Caco-2 (cell line): Measurements from ENCODE around the gene DLG1. TPM values are rescaled to one million over a fixed set of nuclear protein-coding genes. Genes with fewer than 3 reads are reported as not detected.

ENCODE experiments used
- BruUV-seq: library from RNA; stranded (reverse); fragments of 400-500 nt; replicated peaks from 2 replicates; lab custom pipeline; 2021; lab: Mats Ljungman, UMichigan
- CTCF ChIA-PET: fragments of 300-600 bp; sonication (Branson Sonifier 250); formaldehyde crosslinking; loops from one replicate; lab custom pipeline; 2022; ENCODE audit warnings: antibody characterized with exemption; lab: Charles Lee
- POLR2A ChIA-PET: fragments of 300-600 bp; sonication (Branson Sonifier 250); formaldehyde crosslinking; loops from one replicate; lab custom pipeline; 2022; ENCODE audit warnings: antibody characterized with exemption; lab: Charles Lee
- DNase-seq, 2 experiments: peaks; one replicate each; pipeline versions ENCODE4 v3.0.0 to v3.0.0-alpha.2; 2020 to 2022
- H3K27me3 ChIP-seq: replicated peaks from 2 replicates; pipeline ENCODE4 v1.6.0; 2011; ENCODE audit warnings: low read length; ENCODE audit not compliant: control insufficient read depth, insufficient read depth
- H3K36me3 ChIP-seq: 2 replicates; pipeline ENCODE4 v1.5.1; 2011; ENCODE audit warnings: low read length; ENCODE audit not compliant: control insufficient read depth, insufficient read depth
- H3K4me1 ChIP-seq: fragments of 250-450 bp; sonication (Bioruptor Pico); 2 replicates; pipeline ENCODE4 v1.5.1; 2020; ENCODE audit warnings: mild to moderate bottlenecking
- H3K4me3 ChIP-seq: 2 replicates; pipeline ENCODE4 v1.5.1; 2011; ENCODE audit warnings: low read depth, mild to moderate bottlenecking, control low read depth, low read length
- H3K9me3 ChIP-seq: fragments of 250-450 bp; sonication (Bioruptor Pico); 2 replicates; pipeline ENCODE4 v1.5.1; 2020; ENCODE audit warnings: mild to moderate bottlenecking, moderate library complexity
- H3K27ac Mint-ChIP-seq: one replicate; pipeline ENCODE4 v1.8.0; 2022; ENCODE audit warnings: mixed read lengths; ENCODE audit not compliant: unreplicated experiment
- H3K27me3 Mint-ChIP-seq: one replicate; pipeline ENCODE4 v1.8.0; 2022; ENCODE audit warnings: mixed read lengths; ENCODE audit not compliant: insufficient read depth, unreplicated experiment
- H3K36me3 Mint-ChIP-seq: one replicate; pipeline ENCODE4 v1.8.0; 2022; ENCODE audit warnings: mild to moderate bottlenecking, mixed read lengths; ENCODE audit not compliant: insufficient read depth, unreplicated experiment
- H3K4me1 Mint-ChIP-seq: one replicate; pipeline ENCODE4 v1.8.0; 2022; ENCODE audit warnings: low read depth, mixed read lengths; ENCODE audit not compliant: unreplicated experiment
- H3K4me3 Mint-ChIP-seq: one replicate; pipeline ENCODE4 v1.8.0; 2022; ENCODE audit warnings: mild to moderate bottlenecking, moderate library complexity, mixed read lengths; ENCODE audit not compliant: unreplicated experiment
- H3K9me3 Mint-ChIP-seq: one replicate; pipeline ENCODE4 v1.8.0; 2022; ENCODE audit warnings: mixed read lengths; ENCODE audit not compliant: unreplicated experiment
- CTCF ChIP-seq, 2 experiments: fragments of 200-600 bp in 1 of 2; IDR thresholded peaks; 1 replicate in 1 of 2; 2 replicates in 1 of 2; pipeline versions ENCODE4 v1.5.1 to v1.8.0; 2011 to 2022; ENCODE audit warnings: antibody characterized with exemption in 1 of 2, control low read depth in 1 of 2, inconsistent platforms in 1 of 2, low read depth in 1 of 2, low read length in 1 of 2, mild to moderate bottlenecking in 1 of 2, moderate library complexity in 1 of 2; ENCODE audit not compliant: insufficient read depth in 1 of 2, severe bottlenecking in 1 of 2, unreplicated experiment in 1 of 2
- intact Hi-C: fragments of 100-400 bp; cut with micrococcal nuclease; formaldehyde crosslinking; loops from one replicate; pipeline ENCODE4 v1.10.0; 2022; ENCODE audit not compliant: unreplicated experiment
- total RNA-seq: library from RNA; stranded (reverse); gene quantifications from 2 replicates; pipeline ENCODE4 v1.2.3, GENCODE V29; 2022

Gene DLG1
- total RNA-seq, 1 experiment from 2014 or later = 167 TPM

GRCh38 chr3:197257711-197258110, 40.7 kb downstream of the DLG1 start:
- CTCF ChIA-PET = interaction anchor here (0.6 to 2.2 kb wide), 3 partner anchors 113 to 249 kb away, joined by 4 to 11 read pairs (median 5); no protein-coding TSS in a partner anchor
- Mint-ChIP-seq H3K9me3 (no peaks in the 10 kb centered on the region), H3K27ac (no peak overlapping the region), H3K4me1 (peaks cover 18% of the 10 kb centered on the region), H3K27me3 (no peaks in the 10 kb centered on the region), H3K4me3 (no peak overlapping the region), H3K36me3 (peaks cover 9% of the 10 kb centered on the region)
- Histone ChIP-seq H3K9me3 (no peaks in the 10 kb centered on the region), H3K4me1 (no peaks in the 10 kb centered on the region), H3K27me3 (no peaks in the 10 kb centered on the region), H3K4me3 (no peak overlapping the region), H3K36me3 (no peaks in the 10 kb centered on the region)
- POLR2A ChIA-PET = no interaction called here
- intact Hi-C loops = loop anchor here (1.0 kb wide), 2 partner anchors 197 to 253 kb away; no protein-coding TSS in a partner anchor
- no peak for TF ChIP-seq CTCF (IDR thresholded peaks at IDR 0.05; ENCODE audit: insufficient read depth in 1 of 2, low read depth in 1 of 2, low read length in 1 of 2, severe bottlenecking in 1 of 2, unreplicated experiment in 1 of 2)
- no TSS peak for BruUV-seq
- DNase-seq = no peak

DNA sequence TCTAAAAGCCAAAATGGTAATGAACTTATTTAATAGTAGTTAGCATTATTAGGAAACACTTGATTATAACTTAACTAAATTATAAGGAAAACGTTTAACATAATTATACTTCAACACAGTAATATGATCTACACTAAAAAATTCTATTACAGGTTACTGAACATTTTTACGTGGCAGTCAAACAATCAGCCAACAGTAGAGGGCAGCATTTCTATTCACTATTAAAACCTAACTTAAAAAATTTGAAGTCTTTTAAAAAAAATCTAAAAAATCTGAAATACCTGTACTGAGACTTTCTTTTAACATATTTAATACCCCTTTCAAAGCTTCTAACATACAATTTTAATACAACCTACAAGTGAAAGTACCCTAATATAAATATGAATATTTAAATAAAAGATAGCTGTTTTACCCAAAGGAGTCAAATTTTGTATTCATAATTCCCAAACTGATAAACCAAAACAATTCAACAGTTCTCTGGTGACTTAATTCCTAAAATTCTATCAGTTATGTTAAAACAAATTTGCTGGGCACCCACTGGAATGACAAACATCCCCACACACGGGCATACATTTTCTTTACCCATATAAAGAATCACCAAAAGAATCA, 41.5 kb downstream of the DLG1 start:
- no peaks in the 10 kb centered on the region for H3K9me3 ChIP-seq
- peaks cover 14% of the 10 kb centered on the region for H3K36me3 Mint-ChIP-seq
- H3K27ac Mint-ChIP-seq = no peak overlapping the region
- peaks cover 18% of the 10 kb centered on the region for H3K4me1 Mint-ChIP-seq
- H3K27me3 Mint-ChIP-seq = no peaks in the 10 kb centered on the region
- no peak overlapping the region for H3K4me3 Mint-ChIP-seq
- peak in 1 of 2 experiments; percentile 49 for DNase-seq
- BruUV-seq = no TSS peak
- H3K27me3 ChIP-seq = no peaks in the 10 kb centered on the region
- ChIA-PET CTCF (interaction anchor here (0.5 to 2.2 kb wide), 3 partner anchors 197 to 255 kb away, joined by 3 to 11 read pairs (median 3); no protein-coding TSS in a partner anchor), POLR2A (no interaction called here)
- no peaks in the 10 kb centered on the region for H3K4me1 ChIP-seq
- H3K36me3 ChIP-seq = peaks cover 1% of the 10 kb centered on the region; the same call in 1 of the 2 replicates
- TF ChIP-seq CTCF (IDR thresholded peaks at IDR 0.05; ENCODE audit: insufficient read depth in 1 of 2, low read depth in 1 of 2, low read length in 1 of 2, severe bottlenecking in 1 of 2, unreplicated experiment in 1 of 2) = peak; percentile 51 to 58
- intact Hi-C loops = loop anchor here (1.0 kb wide), 2 partner anchors 197 to 253 kb away; no protein-coding TSS in a partner anchor
- H3K9me3 Mint-ChIP-seq = no peaks in the 10 kb centered on the region
- H3K4me3 ChIP-seq = no peak overlapping the region

DNA sequence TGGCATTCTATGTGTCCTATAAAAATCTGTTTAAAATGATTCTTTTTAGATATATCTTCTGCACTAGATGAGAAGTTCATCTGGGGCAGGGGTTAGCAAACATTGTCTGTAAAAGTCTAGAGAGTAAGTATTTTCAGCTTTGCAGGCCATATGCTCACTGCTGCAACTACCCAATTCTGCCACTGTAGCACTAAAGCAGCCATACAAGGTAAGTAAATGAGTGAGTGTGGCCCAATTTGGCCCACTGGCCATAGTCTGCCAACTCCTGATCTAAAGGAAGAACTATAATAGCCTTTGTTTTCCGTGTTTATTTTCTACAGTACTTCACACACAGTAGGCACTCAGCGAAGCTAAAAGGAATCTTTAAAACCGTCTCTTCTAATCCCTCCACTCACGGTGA, 42.3 kb downstream of the DLG1 start:
- no peak for TF ChIP-seq CTCF (IDR thresholded peaks at IDR 0.05; ENCODE audit: insufficient read depth in 1 of 2, low read depth in 1 of 2, low read length in 1 of 2, severe bottlenecking in 1 of 2, unreplicated experiment in 1 of 2)
- intact Hi-C loops = no loop called here
- no peaks in the 10 kb centered on the region for H3K27me3 Mint-ChIP-seq
- Histone ChIP-seq H3K27me3 (no peaks in the 10 kb centered on the region), H3K36me3 (peaks cover 1% of the 10 kb centered on the region; the same call in 1 of the 2 replicates), H3K4me3 (no peak overlapping the region), H3K4me1 (no peaks in the 10 kb centered on the region), H3K9me3 (no peaks in the 10 kb centered on the region)
- POLR2A ChIA-PET = no interaction called here
- no peak overlapping the region for H3K27ac Mint-ChIP-seq
- CTCF ChIA-PET = interaction anchor here (0.8 to 2.2 kb wide), 2 partner anchors 198 to 256 kb away, joined by 3 to 11 read pairs; no protein-coding TSS in a partner anchor
- no peak for DNase-seq
- peaks cover 18% of the 10 kb centered on the region for H3K4me1 Mint-ChIP-seq
- no peaks in the 10 kb centered on the region for H3K9me3 Mint-ChIP-seq
- no TSS peak for BruUV-seq
- H3K36me3 Mint-ChIP-seq = peaks cover 22% of the 10 kb centered on the region
- no peak overlapping the region for H3K4me3 Mint-ChIP-seq
